PC-9 (cell line): ENCODE data around the gene DIP2C. TPM values are rescaled to one million over a fixed set of nuclear protein-coding genes. Genes with fewer than 3 reads are reported as not detected.

Source experiments
- BruUV-seq: library from RNA; stranded (reverse); fragments of 400-500 nt; replicated peaks from 2 replicates; lab custom pipeline; 2021; lab: Mats Ljungman, UMichigan
- CTCF ChIA-PET: fragments of 300-600 bp; sonication (Branson Sonifier 250); formaldehyde crosslinking; loops from one replicate; lab custom pipeline; 2022; ENCODE audit warnings: antibody characterized with exemption; lab: Charles Lee
- POLR2A ChIA-PET: fragments of 300-600 bp; sonication (Branson Sonifier 250); formaldehyde crosslinking; loops from one replicate; lab custom pipeline; 2022; ENCODE audit warnings: antibody characterized with exemption; ENCODE audit not compliant: unreplicated experiment; lab: Charles Lee
- DNase-seq, 2 experiments: peaks; one replicate each; pipeline versions ENCODE4 v3.0.0 to v3.0.0-alpha.2; 2015 to 2022; ENCODE audit warnings: mixed read lengths in 1 of 2
- H2AFZ ChIP-seq: fragments of 200-600 bp; sonication (generic); 2 replicates; pipeline ENCODE4 v1.8.1; 2017; ENCODE audit warnings: antibody characterized with exemption
- H3F3A ChIP-seq: fragments of 200-600 bp; sonication (generic); 2 replicates; pipeline ENCODE4 v1.8.1; 2017; ENCODE audit warnings: antibody characterized with exemption, mild to moderate bottlenecking, low read depth; ENCODE audit not compliant: insufficient read depth
- H3K27ac ChIP-seq: fragments of 200-600 bp; sonication (generic); 2 replicates; pipeline ENCODE4 v1.6.1; 2016; ENCODE audit warnings: mixed run types
- H3K27me3 ChIP-seq: fragments of 200-600 bp; sonication (generic); 2 replicates; pipeline ENCODE4 v1.6.1; 2016; ENCODE audit warnings: low read depth, mixed run types; ENCODE audit not compliant: insufficient read depth
- H3K36me3 ChIP-seq: fragments of 200-600 bp; sonication (generic); 2 replicates; pipeline ENCODE4 v1.6.1; 2016; ENCODE audit warnings: low read depth, mixed run types
- H3K4me1 ChIP-seq: fragments of 200-600 bp; sonication (generic); replicated peaks from 2 replicates; pipeline ENCODE4 v1.6.1; 2016; ENCODE audit warnings: mixed run types; ENCODE audit not compliant: insufficient read depth
- H3K4me2 ChIP-seq: fragments of 200-600 bp; sonication (generic); 2 replicates; pipeline ENCODE4 v1.6.1; 2017; ENCODE audit warnings: mixed run types
- H3K4me3 ChIP-seq: fragments of 200-600 bp; sonication (generic); 2 replicates; pipeline ENCODE4 v1.6.1; 2016; ENCODE audit warnings: mixed run types
- H3K79me2 ChIP-seq: fragments of 200-600 bp; sonication (generic); 2 replicates; pipeline ENCODE4 v1.6.1; 2017; ENCODE audit warnings: low read depth, mixed run types
- H3K9me2 ChIP-seq: fragments of 200-600 bp; sonication (generic); 2 replicates; pipeline ENCODE4 v1.8.1; 2017; ENCODE audit warnings: mild to moderate bottlenecking; ENCODE audit not compliant: insufficient read depth
- H3K9me3 ChIP-seq: fragments of 200-600 bp; sonication (generic); 2 replicates; pipeline ENCODE4 v1.8.1; 2016; ENCODE audit warnings: low read depth; ENCODE audit not compliant: insufficient read depth
- H4K20me1 ChIP-seq: fragments of 200-600 bp; sonication (generic); 2 replicates; pipeline ENCODE4 v1.8.1; 2017; ENCODE audit not compliant: insufficient read depth
- EZH2 ChIP-seq: fragments of 200-600 bp; sonication (generic); IDR thresholded peaks from 2 replicates; pipeline ENCODE4 v1.8.0; 2017; ENCODE audit warnings: antibody characterized with exemption, low read depth
- intact Hi-C: fragments of 100-400 bp; cut with micrococcal nuclease; formaldehyde crosslinking; loops from one replicate; pipeline ENCODE4 v1.10.0; 2022; ENCODE audit not compliant: unreplicated experiment
- total RNA-seq: library from RNA; stranded (reverse); gene quantifications from 2 replicates; pipeline ENCODE4 v1.2.3, GENCODE V29; 2021
- TF ChIP-seq, protein P1 (sequence below): fragments of 200-600 bp; sonication (generic); conservative IDR thresholded peaks from 2 replicates; pipeline ENCODE4 v1.6.1; 2017; ENCODE audit warnings: mixed run types, antibody characterized with exemption, mild to moderate bottlenecking, moderate library complexity

The DIP2C gene
- total RNA-seq, 1 experiment from 2014 or later: 0.83 TPM

DNA sequence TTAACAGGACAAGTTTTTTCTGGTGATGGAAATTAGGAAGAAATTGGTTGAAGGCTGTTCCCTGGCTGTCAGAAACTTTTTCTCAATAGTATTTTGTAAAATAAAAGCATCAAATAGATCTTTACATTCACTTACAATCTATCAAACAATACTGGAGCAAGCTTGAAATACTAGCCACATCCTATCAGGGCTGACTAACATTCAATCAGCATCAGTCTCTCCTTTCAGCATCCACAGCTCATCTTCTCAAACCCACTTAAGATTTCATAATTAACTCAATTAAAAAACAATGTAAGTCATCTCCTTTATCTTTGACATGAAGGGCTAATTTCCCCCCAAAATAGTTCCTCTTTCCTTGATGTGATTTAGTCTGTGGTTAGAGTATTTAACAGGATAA lies 80.2 kb downstream of the DIP2C start:
- H4K20me1 ChIP-seq: no peaks in the 10 kb centered on the region
- H3K9me3 ChIP-seq: no peaks in the 10 kb centered on the region
- ChIA-PET CTCF (no interaction called here), POLR2A (no interaction called here)
- H3K79me2 ChIP-seq: no peaks in the 10 kb centered on the region
- H3K9me2 ChIP-seq: no peaks in the 10 kb centered on the region
- no peak for DNase-seq
- intact Hi-C loops: no loop called here
- no peaks in the 10 kb centered on the region for H3K4me1 ChIP-seq
- TF ChIP-seq, protein P1, sequence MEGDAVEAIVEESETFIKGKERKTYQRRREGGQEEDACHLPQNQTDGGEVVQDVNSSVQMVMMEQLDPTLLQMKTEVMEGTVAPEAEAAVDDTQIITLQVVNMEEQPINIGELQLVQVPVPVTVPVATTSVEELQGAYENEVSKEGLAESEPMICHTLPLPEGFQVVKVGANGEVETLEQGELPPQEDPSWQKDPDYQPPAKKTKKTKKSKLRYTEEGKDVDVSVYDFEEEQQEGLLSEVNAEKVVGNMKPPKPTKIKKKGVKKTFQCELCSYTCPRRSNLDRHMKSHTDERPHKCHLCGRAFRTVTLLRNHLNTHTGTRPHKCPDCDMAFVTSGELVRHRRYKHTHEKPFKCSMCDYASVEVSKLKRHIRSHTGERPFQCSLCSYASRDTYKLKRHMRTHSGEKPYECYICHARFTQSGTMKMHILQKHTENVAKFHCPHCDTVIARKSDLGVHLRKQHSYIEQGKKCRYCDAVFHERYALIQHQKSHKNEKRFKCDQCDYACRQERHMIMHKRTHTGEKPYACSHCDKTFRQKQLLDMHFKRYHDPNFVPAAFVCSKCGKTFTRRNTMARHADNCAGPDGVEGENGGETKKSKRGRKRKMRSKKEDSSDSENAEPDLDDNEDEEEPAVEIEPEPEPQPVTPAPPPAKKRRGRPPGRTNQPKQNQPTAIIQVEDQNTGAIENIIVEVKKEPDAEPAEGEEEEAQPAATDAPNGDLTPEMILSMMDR: no peak
- no peak for TF ChIP-seq EZH2
- no TSS peak for BruUV-seq
- peaks cover 17% of the 10 kb centered on the region; the same call in 1 of the 2 replicates for H3K27me3 ChIP-seq
- no peaks in the 10 kb centered on the region for H3F3A ChIP-seq
- no peak overlapping the region for H2AFZ ChIP-seq
- no peak overlapping the region for H3K27ac ChIP-seq
- H3K4me3 ChIP-seq: no peak overlapping the region
- H3K36me3 ChIP-seq: no peaks in the 10 kb centered on the region
- H3K4me2 ChIP-seq: no peak overlapping the region

DNA sequence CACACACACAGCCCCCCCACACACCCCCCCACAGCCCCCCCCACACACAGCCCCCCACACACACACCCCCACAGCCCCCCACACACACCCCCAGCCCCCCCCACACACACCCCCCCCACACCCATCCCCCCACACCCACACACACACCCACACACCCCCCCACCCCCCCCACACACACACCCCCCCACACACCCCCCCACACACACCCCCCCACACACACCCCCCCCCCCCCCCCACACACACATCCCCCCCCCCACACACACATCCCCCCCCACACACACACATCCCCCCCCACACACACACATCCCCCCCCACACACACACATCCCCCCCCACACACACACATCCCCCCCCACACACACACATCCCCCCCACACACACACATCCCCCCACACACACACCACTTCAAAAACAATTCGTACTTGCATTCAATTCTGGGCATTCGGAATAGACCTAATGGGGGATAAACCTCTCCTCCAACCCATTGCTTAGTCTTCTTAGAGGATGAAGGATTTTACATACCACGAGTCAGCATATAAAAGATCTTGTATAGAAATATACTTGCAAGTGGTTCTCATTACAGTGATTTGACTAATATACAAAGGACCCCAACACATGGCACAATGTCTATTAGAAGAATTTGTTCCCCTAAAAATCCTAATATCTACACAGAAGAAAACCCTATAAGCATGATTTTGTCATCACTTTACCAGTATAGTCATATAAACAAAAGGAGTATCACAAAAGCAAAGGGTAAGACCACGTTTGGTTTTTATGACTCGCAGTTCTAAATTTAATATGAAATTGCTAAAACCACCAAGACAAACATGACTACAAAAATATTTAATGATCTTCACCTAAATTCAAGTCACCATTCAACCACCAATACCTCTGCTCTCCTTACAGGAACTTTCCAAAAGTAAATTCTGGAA lies 80.9 kb downstream of the DIP2C start:
- no TSS peak for BruUV-seq
- no peaks in the 10 kb centered on the region for H3K79me2 ChIP-seq

DNA sequence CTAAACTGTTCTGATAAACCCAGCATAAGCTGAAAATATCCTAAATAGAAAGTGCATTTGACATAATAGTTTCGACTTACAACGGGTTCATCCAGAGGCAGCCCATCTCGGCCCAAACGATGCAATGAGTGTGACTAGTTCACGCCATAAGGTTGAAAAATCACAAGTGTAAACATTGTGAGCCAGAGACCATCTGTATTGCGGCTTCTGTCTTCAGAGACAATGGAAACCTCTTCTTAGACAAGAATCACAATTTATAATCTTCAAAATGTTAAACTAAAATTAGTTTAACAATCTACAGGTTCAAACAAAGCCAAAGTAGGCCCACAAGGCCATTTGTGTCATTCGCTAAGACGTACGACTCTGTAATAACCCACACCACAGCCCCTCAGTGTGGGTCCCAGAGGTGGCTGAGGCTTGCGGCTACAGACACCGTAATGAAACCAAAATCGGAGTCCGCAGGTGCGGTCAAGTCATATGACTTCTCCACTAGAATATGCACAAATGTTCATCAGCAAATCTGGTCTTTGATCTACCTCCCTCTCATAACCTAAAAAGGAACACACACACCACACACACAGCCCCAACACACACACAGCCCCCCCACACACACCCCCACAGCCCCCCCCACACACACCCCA lies 81.8 kb downstream of the DIP2C start:
- Histone ChIP-seq H4K20me1 (no peaks in the 10 kb centered on the region), H3K9me3 (no peaks in the 10 kb centered on the region), H2AFZ (no peak overlapping the region), H3K27me3 (peaks cover 24% of the 10 kb centered on the region), H3K4me1 (no peaks in the 10 kb centered on the region), H3F3A (no peaks in the 10 kb centered on the region), H3K27ac (no peak overlapping the region), H3K4me2 (no peak overlapping the region), H3K9me2 (no peaks in the 10 kb centered on the region), H3K79me2 (no peaks in the 10 kb centered on the region), H3K36me3 (no peaks in the 10 kb centered on the region), H3K4me3 (no peak overlapping the region)
- ChIA-PET POLR2A (no interaction called here), CTCF (no interaction called here)
- no peak for DNase-seq
- no TSS peak for BruUV-seq
- intact Hi-C loops: no loop called here
- no peak for TF ChIP-seq EZH2
- TF ChIP-seq, protein P1: no peak

More for the DNA sequence above, 80.9 kb downstream of the DIP2C start:
- Histone ChIP-seq H2AFZ (no peak overlapping the region), H3K9me3 (no peaks in the 10 kb centered on the region), H3F3A (no peaks in the 10 kb centered on the region), H3K4me2 (no peak overlapping the region), H3K4me3 (no peak overlapping the region), H3K9me2 (no peaks in the 10 kb centered on the region), H4K20me1 (no peaks in the 10 kb centered on the region), H3K4me1 (no peaks in the 10 kb centered on the region), H3K27me3 (peaks cover 15% of the 10 kb centered on the region; the same call in 1 of the 2 replicates), H3K36me3 (no peaks in the 10 kb centered on the region), H3K27ac (no peak overlapping the region)
- ChIA-PET CTCF (no interaction called here), POLR2A (no interaction called here)
- no peak for DNase-seq
- TF ChIP-seq EZH2: no peak
- TF ChIP-seq, protein P1: no peak
- intact Hi-C loops: no loop called here
